ENCODE results near the gene PDE4D. TPM values are rescaled to one million over a fixed set of nuclear protein-coding genes. Genes with fewer than 3 reads are reported as not detected.

Gene PDE4D
- total and polyA plus RNA-seq, 2 donors (not counting 1 experiment from before 2014, with no cell fraction given): 14.9 to 171 TPM

DNA sequence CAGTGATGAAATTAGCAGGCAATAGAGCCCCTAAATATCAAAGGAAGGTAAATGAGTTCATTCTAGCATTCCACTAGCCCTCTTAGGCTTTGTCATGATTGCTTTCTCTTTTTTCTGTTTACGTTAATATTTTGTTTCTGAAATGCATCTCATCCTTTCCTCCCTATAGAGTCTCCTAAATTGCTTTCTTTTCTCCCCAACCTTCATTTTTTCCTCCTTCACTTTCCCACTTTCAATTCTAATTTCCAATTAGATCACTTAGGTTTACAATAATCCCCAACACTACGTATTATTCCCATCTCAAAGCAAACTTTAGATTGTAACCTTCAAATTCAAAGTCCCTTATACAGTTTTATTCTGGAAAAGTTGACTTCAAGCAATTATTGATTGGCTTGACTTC lies 751.4 kb downstream of the PDE4D start:
- Mint-ChIP-seq H3K4me1 (peaks cover 4% of the 10 kb centered on the region), H3K4me3 (no peak overlapping the region), H3K9me3 (ENCODE audit: insufficient read depth) (no peaks in the 10 kb centered on the region), H3K27me3 (no peaks in the 10 kb centered on the region), H3K27ac (no peak overlapping the region)
- intact Hi-C loops (cut with micrococcal nuclease): no loop called here
- H3K4me1 ChIP-seq (ENCODE audit: control insufficient read depth in 2 of 2, insufficient read depth in 2 of 2, low read length in 2 of 2): no peaks in the 10 kb centered on the region
- no peak overlapping the region for H3K4me3 ChIP-seq (ENCODE audit: control extremely low read depth in 1 of 5, extremely low read depth in 1 of 5, insufficient read depth in 1 of 5, low read depth in 2 of 5, low read length in 4 of 5)
- H3K27ac ChIP-seq (ENCODE audit: low read length in 2 of 2): no peak overlapping the region
- H4K20me1 ChIP-seq (ENCODE audit: control insufficient read depth, insufficient read depth, low read length, poor library complexity, severe bottlenecking): no peaks in the 10 kb centered on the region
- no peaks in the 10 kb centered on the region for H3K9me3 ChIP-seq (ENCODE audit: control extremely low read depth in 1 of 3, control insufficient read depth in 2 of 3, insufficient read depth in 1 of 3, low read length in 2 of 3)
- H3K27me3 ChIP-seq (replicated peaks in 1 of 4; ENCODE audit: control extremely low read depth in 1 of 4, control insufficient read depth in 3 of 4, insufficient read depth in 4 of 4, low read length in 3 of 4): no peaks in the 10 kb centered on the region
- ATAC-seq (ENCODE audit: low read depth) (no peak), DNase-seq (no peak)
- no peaks in the 10 kb centered on the region for H3K36me3 ChIP-seq (replicated peaks in 1 of 2; ENCODE audit: control extremely low read depth in 1 of 2, control insufficient read depth in 1 of 2, extremely low read depth in 1 of 2, insufficient read depth in 2 of 2, low read length in 1 of 2)
- no peaks in the 10 kb centered on the region for H3K79me2 ChIP-seq (ENCODE audit: control insufficient read depth, insufficient read depth, low read length)
- H3K9ac ChIP-seq (ENCODE audit: low read length): no peak overlapping the region
- POLR2A ChIA-PET: no interaction called here
- WGBS (ENCODE audit: insufficient coverage): 100% methylated on average over 1 of the region's 2 CpGs
- no peak overlapping the region for H2AFZ ChIP-seq (ENCODE audit: insufficient read depth, low read depth, low read length, poor library complexity, severe bottlenecking)
- no peak for TF ChIP-seq CTCF (IDR thresholded peaks at IDR 0.05)
- no peak for TF ChIP-seq EZH2 (IDR thresholded peaks at IDR 0.05; ENCODE audit: borderline replicate concordance, insufficient read depth, low read depth, low read length, poor library complexity, severe bottlenecking)
- no peak overlapping the region for H3K4me2 ChIP-seq (replicated peaks; ENCODE audit: low read depth, low read length, poor library complexity, severe bottlenecking)
- CTCF ChIA-PET: no interaction called here

DNA sequence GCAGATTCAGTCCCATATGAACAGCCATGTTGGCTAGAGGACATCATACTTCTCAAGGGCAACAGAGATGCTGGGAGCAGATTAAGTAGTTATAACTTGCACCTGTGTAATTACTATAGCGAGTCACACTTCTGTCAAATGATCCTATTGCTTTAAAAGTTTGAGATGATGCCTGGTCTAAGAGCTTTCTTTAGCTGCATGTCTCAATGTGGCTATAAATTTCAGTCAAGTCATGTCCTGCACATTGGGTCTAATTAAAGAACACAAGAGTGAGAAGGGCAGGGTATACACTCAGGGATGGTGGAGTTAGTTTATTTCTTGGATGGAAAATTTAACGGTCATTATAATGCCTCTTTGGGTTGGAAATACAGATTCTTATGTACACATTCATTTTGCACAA lies 753.4 kb downstream of the PDE4D start:
- ATAC-seq (ENCODE audit: low read depth): no peak
- H3K79me2 ChIP-seq (ENCODE audit: control insufficient read depth, insufficient read depth, low read length): no peaks in the 10 kb centered on the region
- 100% methylated on average over 1 of the region's 2 CpGs for WGBS (ENCODE audit: insufficient coverage)
- no peak overlapping the region for H3K27ac ChIP-seq (ENCODE audit: low read length in 2 of 2)
- Mint-ChIP-seq H3K4me3 (no peak overlapping the region), H3K4me1 (peaks cover 4% of the 10 kb centered on the region), H3K9me3 (ENCODE audit: insufficient read depth) (no peaks in the 10 kb centered on the region), H3K27ac (no peak overlapping the region), H3K27me3 (no peaks in the 10 kb centered on the region)
- H3K9me3 ChIP-seq (ENCODE audit: control extremely low read depth in 1 of 3, control insufficient read depth in 2 of 3, insufficient read depth in 1 of 3, low read length in 2 of 3): no peaks in the 10 kb centered on the region
- H3K4me1 ChIP-seq (ENCODE audit: control insufficient read depth in 2 of 2, insufficient read depth in 2 of 2, low read length in 2 of 2): no peaks in the 10 kb centered on the region
- H2AFZ ChIP-seq (ENCODE audit: insufficient read depth, low read depth, low read length, poor library complexity, severe bottlenecking): no peak overlapping the region
- no peaks in the 10 kb centered on the region for H3K36me3 ChIP-seq (replicated peaks in 1 of 2; ENCODE audit: control extremely low read depth in 1 of 2, control insufficient read depth in 1 of 2, extremely low read depth in 1 of 2, insufficient read depth in 2 of 2, low read length in 1 of 2)
- H3K27me3 ChIP-seq (replicated peaks in 1 of 4; ENCODE audit: control extremely low read depth in 1 of 4, control insufficient read depth in 3 of 4, insufficient read depth in 4 of 4, low read length in 3 of 4): no peaks in the 10 kb centered on the region
- no peak overlapping the region for H3K4me2 ChIP-seq (replicated peaks; ENCODE audit: low read depth, low read length, poor library complexity, severe bottlenecking)
- CTCF ChIA-PET: no interaction called here
- H3K9ac ChIP-seq (ENCODE audit: low read length): no peak overlapping the region
- no peak overlapping the region for H3K4me3 ChIP-seq (ENCODE audit: control extremely low read depth in 1 of 5, extremely low read depth in 1 of 5, insufficient read depth in 1 of 5, low read depth in 2 of 5, low read length in 4 of 5)
- DNase-seq: no peak
- TF ChIP-seq EZH2 (IDR thresholded peaks at IDR 0.05; ENCODE audit: borderline replicate concordance, insufficient read depth, low read depth, low read length, poor library complexity, severe bottlenecking) (no peak), CTCF (IDR thresholded peaks at IDR 0.05) (no peak)
- intact Hi-C loops (cut with micrococcal nuclease): no loop called here
- POLR2A ChIA-PET: no interaction called here
- H4K20me1 ChIP-seq (ENCODE audit: control insufficient read depth, insufficient read depth, low read length, poor library complexity, severe bottlenecking): no peaks in the 10 kb centered on the region
